Measurements from ENCODE around the gene PDE4D.

The PDE4D gene

GRCh38 chr5:59712836-59713497 is 180.6 kb downstream of the PDE4D start:
- FAIRE-seq, result no peak
- no peak for DNase-seq (ENCODE audit: insufficient read length, low spot score)
- TF ChIP-seq CTCF (IDR thresholded peaks at IDR 0.05; ENCODE audit: insufficient read depth, missing control alignments), result no peak

GRCh38 chr5:59711310-59711709 is 182.2 kb downstream of the PDE4D start:
- FAIRE-seq (no peak), DNase-seq (ENCODE audit: insufficient read length, low spot score) (no peak)
- no peak for TF ChIP-seq CTCF (IDR thresholded peaks at IDR 0.05; ENCODE audit: insufficient read depth, missing control alignments)

- DNase-seq (ENCODE audit: insufficient read length, low spot score), result no peak
- TF ChIP-seq CTCF (IDR thresholded peaks at IDR 0.05; ENCODE audit: insufficient read depth, missing control alignments), result no peak
- FAIRE-seq, result no peak
These were observed 183.7 kb downstream of the PDE4D start for GRCh38 chr5:59709846-59710245.

- DNase-seq (ENCODE audit: insufficient read length, low spot score) (no peak), FAIRE-seq (no peak)
- TF ChIP-seq CTCF (IDR thresholded peaks at IDR 0.05; ENCODE audit: insufficient read depth, missing control alignments), result no peak
These were observed 184.1 kb downstream of the PDE4D start for GRCh38 chr5:59709346-59709821.

- FAIRE-seq, result no peak
These were observed 188.6 kb downstream of the PDE4D start for GRCh38 chr5:59704936-59705335.

GRCh38 chr5:59703789-59704188 is 189.7 kb downstream of the PDE4D start:
- DNase-seq (ENCODE audit: insufficient read length, low spot score) (no peak), FAIRE-seq (no peak)
- no peak for TF ChIP-seq CTCF (IDR thresholded peaks at IDR 0.05; ENCODE audit: insufficient read depth, missing control alignments)

More at GRCh38 chr5:59704936-59705335, 188.6 kb downstream of the PDE4D start:
- DNase-seq (ENCODE audit: insufficient read length, low spot score), result no peak
- no peak for TF ChIP-seq CTCF (IDR thresholded peaks at IDR 0.05; ENCODE audit: insufficient read depth, missing control alignments)
